Panc1 (cell line): Measurements from ENCODE around the gene SYT12. TPM values are rescaled to one million over a fixed set of nuclear protein-coding genes. Genes with fewer than 3 reads are reported as not detected.

Experiments used
- ATAC-seq: fragments of 200-7000 bp; cut with Tn5 transposase; 2 replicates; pipeline ENCODE4 v1.9.1; 2020; ENCODE audit warnings: mild to moderate bottlenecking, moderate library complexity
- BruUV-seq: library from RNA; stranded (reverse); fragments of 400-500 nt; replicated peaks from 2 replicates; lab custom pipeline; 2021; lab: Mats Ljungman, UMichigan
- CTCF ChIA-PET: fragments of 300-600 bp; sonication (Branson Sonifier 250); formaldehyde crosslinking; loops from one replicate; lab custom pipeline; 2022; ENCODE audit warnings: antibody characterized with exemption; lab: Charles Lee
- POLR2A ChIA-PET: fragments of 300-600 bp; sonication (Branson Sonifier 250); formaldehyde crosslinking; loops from one replicate; lab custom pipeline; 2022; ENCODE audit warnings: antibody characterized with exemption; lab: Charles Lee
- DNase-seq: peaks from one replicate; pipeline ENCODE4 v3.0.0-alpha.2; 2010; ENCODE audit warnings: low read depth, low spot score
- H3K27ac ChIP-seq: 2 replicates; pipeline ENCODE4 v1.5.1; 2011; ENCODE audit warnings: mild to moderate bottlenecking, low read length, inconsistent platforms
- H3K27me3 ChIP-seq: fragments of 200-500 bp; sonication (Bioruptor generic); 2 replicates; pipeline ENCODE4 v1.6.0; 2014; ENCODE audit warnings: low read length, inconsistent platforms; ENCODE audit not compliant: control insufficient read depth, insufficient read depth
- H3K36me3 ChIP-seq: fragments of 200-500 bp; sonication (Bioruptor generic); 2 replicates; pipeline ENCODE4 v1.5.1; 2014; ENCODE audit warnings: inconsistent platforms, mild to moderate bottlenecking, low read length, moderate library complexity; ENCODE audit not compliant: control insufficient read depth, insufficient read depth
- H3K4me1 ChIP-seq: 2 replicates; pipeline ENCODE4 v1.5.1; 2011; ENCODE audit warnings: inconsistent platforms, mild to moderate bottlenecking, low read length, moderate library complexity; ENCODE audit not compliant: control insufficient read depth, insufficient read depth
- H3K4me3 ChIP-seq, 2 experiments: 2 replicates each; pipeline ENCODE4 v1.5.1; 2011 to 2012; ENCODE audit warnings: low read depth in 2 of 2, low read length in 2 of 2, mild to moderate bottlenecking in 2 of 2, inconsistent platforms in 1 of 2, moderate library complexity in 1 of 2
- H3K9me3 ChIP-seq: fragments of 200-500 bp; sonication (Bioruptor generic); 2 replicates; pipeline ENCODE4 v1.5.1; 2014; ENCODE audit warnings: low read depth, mild to moderate bottlenecking, inconsistent platforms, low read length, moderate library complexity; ENCODE audit not compliant: control insufficient read depth, insufficient read depth
- POLR2AphosphoS5 ChIP-seq: IDR thresholded peaks from 2 replicates; pipeline ENCODE4 v1.6.1; 2012; ENCODE audit warnings: mild to moderate bottlenecking, low read depth, low read length, moderate library complexity
- REST ChIP-seq, 2 experiments: IDR thresholded peaks; 2 replicates each; pipeline ENCODE4 v1.6.1; 2011 to 2012; ENCODE audit warnings: low read depth in 2 of 2, control low read depth in 1 of 2, low read length in 1 of 2, mild to moderate bottlenecking in 1 of 2, moderate library complexity in 1 of 2; ENCODE audit not compliant: insufficient read depth in 1 of 2
- SIN3A ChIP-seq: IDR thresholded peaks from 2 replicates; pipeline ENCODE4 v1.6.1; 2012; ENCODE audit warnings: low read depth, mild to moderate bottlenecking, low read length, moderate library complexity, borderline replicate concordance; ENCODE audit not compliant: insufficient read depth
- TCF7L2 ChIP-seq: IDR thresholded peaks from 2 replicates; pipeline ENCODE4 v1.6.1; 2011; ENCODE audit warnings: mild to moderate bottlenecking, low read depth, low read length, inconsistent platforms
- in situ Hi-C: cut with HindIII; loops from 2 replicates; pipeline ENCODE4 v1.10.0; 2016; ENCODE audit warnings: low sequenced_read_pairs, low pct_unique_long_range_greater_than_20kb
- intact Hi-C: fragments of 100-400 bp; cut with micrococcal nuclease; formaldehyde crosslinking; loops from one replicate; pipeline ENCODE4 v1.10.0; 2022; ENCODE audit not compliant: unreplicated experiment
- total RNA-seq: library from RNA; stranded (reverse); gene quantifications from one replicate; pipeline ENCODE4 v1.2.1, GENCODE V29; 2021; ENCODE audit not compliant: unreplicated experiment
- TF ChIP-seq, protein P1 (sequence below): fragments of 450-650 bp; IDR thresholded peaks from 2 replicates; pipeline ENCODE4 v1.5.1; 2017; ENCODE audit warnings: mild to moderate bottlenecking

The SYT12 gene
- total RNA-seq, 1 experiment from 2014 or later = 0.62 TPM

- no peak for DNase-seq
- ChIA-PET POLR2A (no interaction called here), CTCF (interaction anchor here (0.6 to 0.7 kb wide), 3 partner anchors 24 to 354 kb away, joined by 3 to 8 read pairs (median 6); no protein-coding TSS in a partner anchor)
- H3K27me3 ChIP-seq = no peaks in the 10 kb centered on the region
- TF ChIP-seq POLR2AphosphoS5 (no peak), SIN3A (no peak), REST (IDR thresholded peaks at IDR 0.05; ENCODE audit: insufficient read depth in 1 of 2, low read depth in 2 of 2, low read length in 1 of 2) (no peak), TCF7L2 (no peak)
- TF ChIP-seq, protein P1, sequence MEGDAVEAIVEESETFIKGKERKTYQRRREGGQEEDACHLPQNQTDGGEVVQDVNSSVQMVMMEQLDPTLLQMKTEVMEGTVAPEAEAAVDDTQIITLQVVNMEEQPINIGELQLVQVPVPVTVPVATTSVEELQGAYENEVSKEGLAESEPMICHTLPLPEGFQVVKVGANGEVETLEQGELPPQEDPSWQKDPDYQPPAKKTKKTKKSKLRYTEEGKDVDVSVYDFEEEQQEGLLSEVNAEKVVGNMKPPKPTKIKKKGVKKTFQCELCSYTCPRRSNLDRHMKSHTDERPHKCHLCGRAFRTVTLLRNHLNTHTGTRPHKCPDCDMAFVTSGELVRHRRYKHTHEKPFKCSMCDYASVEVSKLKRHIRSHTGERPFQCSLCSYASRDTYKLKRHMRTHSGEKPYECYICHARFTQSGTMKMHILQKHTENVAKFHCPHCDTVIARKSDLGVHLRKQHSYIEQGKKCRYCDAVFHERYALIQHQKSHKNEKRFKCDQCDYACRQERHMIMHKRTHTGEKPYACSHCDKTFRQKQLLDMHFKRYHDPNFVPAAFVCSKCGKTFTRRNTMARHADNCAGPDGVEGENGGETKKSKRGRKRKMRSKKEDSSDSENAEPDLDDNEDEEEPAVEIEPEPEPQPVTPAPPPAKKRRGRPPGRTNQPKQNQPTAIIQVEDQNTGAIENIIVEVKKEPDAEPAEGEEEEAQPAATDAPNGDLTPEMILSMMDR = no peak
- H3K36me3 ChIP-seq = no peaks in the 10 kb centered on the region
- no peaks in the 10 kb centered on the region for H3K9me3 ChIP-seq
- no peak overlapping the region for H3K27ac ChIP-seq
- intact Hi-C loops (no loop called here), in situ Hi-C loops (no loop called here)
- BruUV-seq = no TSS peak
- ATAC-seq = no peak
- H3K4me3 ChIP-seq = no peak overlapping the region
- peaks cover 8% of the 10 kb centered on the region; the same call in 1 of the 2 replicates for H3K4me1 ChIP-seq
Measured at GRCh38 chr11:67031791-67032561, 9.0 kb downstream of the SYT12 start.

- CTCF ChIA-PET = interaction anchor here (0.6 to 0.7 kb wide), 3 partner anchors 12 to 355 kb away, joined by 6 to 8 read pairs (median 6); no protein-coding TSS in a partner anchor
Measured at GRCh38 chr11:67032830-67033551, 10.1 kb downstream of the SYT12 start.

More at GRCh38 chr11:67032830-67033551, 10.1 kb downstream of the SYT12 start:
- Histone ChIP-seq H3K27me3 (no peaks in the 10 kb centered on the region), H3K27ac (no peak overlapping the region), H3K36me3 (no peaks in the 10 kb centered on the region), H3K9me3 (no peaks in the 10 kb centered on the region), H3K4me3 (no peak overlapping the region), H3K4me1 (peaks cover 8% of the 10 kb centered on the region; the same call in 1 of the 2 replicates)
- intact Hi-C loops = no loop called here
- no TSS peak for BruUV-seq
- peak; percentile 85 for ATAC-seq
- POLR2A ChIA-PET = interaction anchor here (0.5 to 0.7 kb wide), 2 partner anchors 193 to 1031 kb away, joined by 7 to 10 read pairs; partner anchors contain the start of genes BANF1 and EIF1AD
- no peak for TF ChIP-seq REST (IDR thresholded peaks at IDR 0.05; ENCODE audit: insufficient read depth in 1 of 2, low read depth in 2 of 2, low read length in 1 of 2)
- TF ChIP-seq POLR2AphosphoS5 = no peak
- TF ChIP-seq TCF7L2 = no peak
- no peak for TF ChIP-seq SIN3A
- TF ChIP-seq, protein P1 = no peak
- DNase-seq = no peak
- in situ Hi-C loops = no loop called here
